HEK293 (cell line): Measurements from ENCODE around the gene NUCKS1.

ENCODE experiments used
- CTCF ChIA-PET: fragments of 350-600 bp; formaldehyde crosslinking; extraction: SDS; loops from one replicate; lab custom pipeline; 2021; ENCODE audit warnings: antibody characterized with exemption; lab: Yijun Ruan, JAX
- POLR2A ChIA-PET: fragments of 300-600 bp; formaldehyde crosslinking; extraction: SDS; loops from one replicate; lab custom pipeline; 2020; ENCODE audit warnings: antibody characterized with exemption, inconsistent platforms; lab: Yijun Ruan, JAX
- H3K27ac ChIP-seq: fragments of 200-500 bp; sonication (Bioruptor generic); 2 replicates; pipeline ENCODE4 v1.5.1; 2014; ENCODE audit warnings: low read depth, low read length, control low read depth, inconsistent platforms; ENCODE audit errors: extremely low read depth
- H3K36me3 ChIP-seq, 2 experiments: fragments of 200-500 bp in 1 of 2; sonication (Bioruptor generic) in 1 of 2; 1 replicate in 1 of 2; 2 replicates in 1 of 2; pipeline ENCODE4 v1.5.1; 2014 to 2017; ENCODE audit warnings: inconsistent platforms in 2 of 2, low read length in 2 of 2; ENCODE audit not compliant: control insufficient read depth in 2 of 2, insufficient read depth in 1 of 2
- H3K4me1 ChIP-seq: fragments of 200-500 bp; sonication (Bioruptor generic); 2 replicates; pipeline ENCODE4 v1.5.1; 2014; ENCODE audit warnings: mild to moderate bottlenecking, low read length, inconsistent platforms; ENCODE audit not compliant: control insufficient read depth, insufficient read depth
- H3K4me3 ChIP-seq: 2 replicates; pipeline ENCODE4 v1.5.1; 2011; ENCODE audit warnings: low read depth, mild to moderate bottlenecking, control low read depth, low read length, moderate library complexity
- H3K9me3 ChIP-seq: fragments of 200-500 bp; sonication (Bioruptor generic); 2 replicates; pipeline ENCODE4 v1.5.1; 2014; ENCODE audit warnings: low read depth, low read length, inconsistent platforms; ENCODE audit not compliant: control insufficient read depth, insufficient read depth
- KLF8 ChIP-seq: fragments of 450-650 bp; formaldehyde crosslinking; IDR thresholded peaks from 2 replicates; pipeline ENCODE4 v1.5.1; 2016; ENCODE audit warnings: missing biosample characterization, missing genetic modification characterization
- WT1 ChIP-seq: fragments of 450-650 bp; formaldehyde crosslinking; IDR thresholded peaks from 2 replicates; pipeline ENCODE4 v1.5.1; 2016; ENCODE audit warnings: missing biosample characterization, missing genetic modification characterization
- ZBTB1 ChIP-seq: fragments of 450-650 bp; formaldehyde crosslinking; IDR thresholded peaks from 2 replicates; pipeline ENCODE4 v1.5.1; 2016; ENCODE audit warnings: missing biosample characterization, missing genetic modification characterization
- ZBTB17 ChIP-seq: fragments of 450-650 bp; formaldehyde crosslinking; IDR thresholded peaks from 2 replicates; pipeline ENCODE4 v1.5.1; 2016; ENCODE audit warnings: missing biosample characterization, missing genetic modification characterization
- ZBTB48 ChIP-seq: fragments of 450-650 bp; formaldehyde crosslinking; IDR thresholded peaks from 2 replicates; pipeline ENCODE4 v1.5.1; 2016; ENCODE audit warnings: missing biosample characterization, missing genetic modification characterization
- ZFP3 ChIP-seq: fragments of 450-650 bp; formaldehyde crosslinking; IDR thresholded peaks from 2 replicates; pipeline ENCODE4 v1.5.1; 2016; ENCODE audit warnings: low read depth, missing biosample characterization, missing genetic modification characterization
- ZFP37 ChIP-seq: fragments of 450-650 bp; formaldehyde crosslinking; IDR thresholded peaks from 2 replicates; pipeline ENCODE4 v1.5.1; 2016; ENCODE audit warnings: missing biosample characterization, missing genetic modification characterization
- ZFP69B ChIP-seq: fragments of 450-650 bp; formaldehyde crosslinking; IDR thresholded peaks from 2 replicates; pipeline ENCODE4 v1.5.1; 2016; ENCODE audit warnings: missing biosample characterization, missing genetic modification characterization
- ZNF248 ChIP-seq: fragments of 450-650 bp; formaldehyde crosslinking; IDR thresholded peaks from 2 replicates; pipeline ENCODE4 v1.5.1; 2017; ENCODE audit warnings: missing biosample characterization, missing genetic modification characterization
- ZNF266 ChIP-seq: fragments of 450-650 bp; formaldehyde crosslinking; IDR thresholded peaks from 2 replicates; pipeline ENCODE4 v1.5.1; 2016; ENCODE audit warnings: missing biosample characterization, missing genetic modification characterization, low read depth
- ZNF37A ChIP-seq: fragments of 450-650 bp; IDR thresholded peaks from 2 replicates; pipeline ENCODE4 v1.5.1; 2018; ENCODE audit warnings: missing biosample characterization, missing genetic modification characterization
- ZNF404 ChIP-seq: fragments of 450-650 bp; formaldehyde crosslinking; IDR thresholded peaks from 2 replicates; pipeline ENCODE4 v1.5.1; 2017; ENCODE audit warnings: missing biosample characterization, missing genetic modification characterization
- ZNF585B ChIP-seq: fragments of 450-650 bp; formaldehyde crosslinking; IDR thresholded peaks from 2 replicates; pipeline ENCODE4 v1.5.1; 2016; ENCODE audit warnings: missing biosample characterization, missing genetic modification characterization
- ZNF600 ChIP-seq: fragments of 450-650 bp; formaldehyde crosslinking; IDR thresholded peaks from 2 replicates; pipeline ENCODE4 v1.5.1; 2016; ENCODE audit warnings: missing biosample characterization, missing genetic modification characterization
- ZNF76 ChIP-seq: fragments of 450-650 bp; formaldehyde crosslinking; IDR thresholded peaks from 2 replicates; pipeline ENCODE4; 2016; ENCODE audit warnings: low read depth, missing biosample characterization, missing genetic modification characterization, borderline replicate concordance
- ZNF776 ChIP-seq: fragments of 450-650 bp; formaldehyde crosslinking; IDR thresholded peaks from 2 replicates; pipeline ENCODE4 v1.5.0; 2017; ENCODE audit warnings: missing biosample characterization, missing genetic modification characterization, borderline replicate concordance
- ZNF785 ChIP-seq: fragments of 450-650 bp; formaldehyde crosslinking; IDR thresholded peaks from 2 replicates; pipeline ENCODE4 v1.5.1; 2016; ENCODE audit warnings: missing biosample characterization, missing genetic modification characterization
- ZXDB ChIP-seq: fragments of 450-650 bp; formaldehyde crosslinking; IDR thresholded peaks from 2 replicates; pipeline ENCODE4 v1.5.1; 2016; ENCODE audit warnings: missing biosample characterization, missing genetic modification characterization
- TF ChIP-seq, protein P1 (sequence below): fragments of 450-650 bp; formaldehyde crosslinking; IDR thresholded peaks from 2 replicates; pipeline ENCODE4 v1.5.1; 2016; ENCODE audit warnings: missing biosample characterization, missing genetic modification characterization, borderline replicate concordance
- TF ChIP-seq, protein P2 (sequence below): fragments of 450-650 bp; formaldehyde crosslinking; conservative IDR thresholded peaks from 2 replicates; pipeline ENCODE4 v1.5.1; 2016; ENCODE audit warnings: low read depth, missing biosample characterization, missing genetic modification characterization
- TF ChIP-seq, protein P3 (sequence below): fragments of 450-650 bp; formaldehyde crosslinking; IDR thresholded peaks from 2 replicates; pipeline ENCODE4 v1.5.1; 2017; ENCODE audit warnings: missing biosample characterization, missing genetic modification characterization
- TF ChIP-seq, protein P4 (sequence below): fragments of 450-650 bp; formaldehyde crosslinking; IDR thresholded peaks from 2 replicates; pipeline ENCODE4 v1.5.1; 2017; ENCODE audit warnings: missing biosample characterization, mild to moderate bottlenecking, missing genetic modification characterization, moderate library complexity

Gene NUCKS1

DNA sequence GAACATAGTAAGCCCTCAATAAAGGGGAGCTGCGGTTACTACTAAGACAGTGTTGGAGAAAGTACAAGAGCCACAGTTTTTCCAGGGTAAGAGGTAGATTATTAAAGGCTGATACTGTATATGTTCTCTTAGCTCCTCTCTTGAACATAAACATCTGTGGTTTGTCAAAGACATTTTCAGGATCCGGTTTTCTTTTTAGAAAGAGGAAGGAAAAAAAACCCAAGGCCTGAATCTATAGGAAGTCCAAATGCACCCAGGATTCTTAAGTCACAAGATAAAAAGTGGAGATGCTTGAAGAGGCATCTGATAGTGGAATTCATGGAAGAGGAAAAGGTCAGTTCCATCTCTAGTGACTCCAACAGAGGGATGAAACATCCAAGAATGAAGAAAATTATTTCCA is 45.1 kb downstream of the NUCKS1 start (continued):
- TF ChIP-seq, protein P1, sequence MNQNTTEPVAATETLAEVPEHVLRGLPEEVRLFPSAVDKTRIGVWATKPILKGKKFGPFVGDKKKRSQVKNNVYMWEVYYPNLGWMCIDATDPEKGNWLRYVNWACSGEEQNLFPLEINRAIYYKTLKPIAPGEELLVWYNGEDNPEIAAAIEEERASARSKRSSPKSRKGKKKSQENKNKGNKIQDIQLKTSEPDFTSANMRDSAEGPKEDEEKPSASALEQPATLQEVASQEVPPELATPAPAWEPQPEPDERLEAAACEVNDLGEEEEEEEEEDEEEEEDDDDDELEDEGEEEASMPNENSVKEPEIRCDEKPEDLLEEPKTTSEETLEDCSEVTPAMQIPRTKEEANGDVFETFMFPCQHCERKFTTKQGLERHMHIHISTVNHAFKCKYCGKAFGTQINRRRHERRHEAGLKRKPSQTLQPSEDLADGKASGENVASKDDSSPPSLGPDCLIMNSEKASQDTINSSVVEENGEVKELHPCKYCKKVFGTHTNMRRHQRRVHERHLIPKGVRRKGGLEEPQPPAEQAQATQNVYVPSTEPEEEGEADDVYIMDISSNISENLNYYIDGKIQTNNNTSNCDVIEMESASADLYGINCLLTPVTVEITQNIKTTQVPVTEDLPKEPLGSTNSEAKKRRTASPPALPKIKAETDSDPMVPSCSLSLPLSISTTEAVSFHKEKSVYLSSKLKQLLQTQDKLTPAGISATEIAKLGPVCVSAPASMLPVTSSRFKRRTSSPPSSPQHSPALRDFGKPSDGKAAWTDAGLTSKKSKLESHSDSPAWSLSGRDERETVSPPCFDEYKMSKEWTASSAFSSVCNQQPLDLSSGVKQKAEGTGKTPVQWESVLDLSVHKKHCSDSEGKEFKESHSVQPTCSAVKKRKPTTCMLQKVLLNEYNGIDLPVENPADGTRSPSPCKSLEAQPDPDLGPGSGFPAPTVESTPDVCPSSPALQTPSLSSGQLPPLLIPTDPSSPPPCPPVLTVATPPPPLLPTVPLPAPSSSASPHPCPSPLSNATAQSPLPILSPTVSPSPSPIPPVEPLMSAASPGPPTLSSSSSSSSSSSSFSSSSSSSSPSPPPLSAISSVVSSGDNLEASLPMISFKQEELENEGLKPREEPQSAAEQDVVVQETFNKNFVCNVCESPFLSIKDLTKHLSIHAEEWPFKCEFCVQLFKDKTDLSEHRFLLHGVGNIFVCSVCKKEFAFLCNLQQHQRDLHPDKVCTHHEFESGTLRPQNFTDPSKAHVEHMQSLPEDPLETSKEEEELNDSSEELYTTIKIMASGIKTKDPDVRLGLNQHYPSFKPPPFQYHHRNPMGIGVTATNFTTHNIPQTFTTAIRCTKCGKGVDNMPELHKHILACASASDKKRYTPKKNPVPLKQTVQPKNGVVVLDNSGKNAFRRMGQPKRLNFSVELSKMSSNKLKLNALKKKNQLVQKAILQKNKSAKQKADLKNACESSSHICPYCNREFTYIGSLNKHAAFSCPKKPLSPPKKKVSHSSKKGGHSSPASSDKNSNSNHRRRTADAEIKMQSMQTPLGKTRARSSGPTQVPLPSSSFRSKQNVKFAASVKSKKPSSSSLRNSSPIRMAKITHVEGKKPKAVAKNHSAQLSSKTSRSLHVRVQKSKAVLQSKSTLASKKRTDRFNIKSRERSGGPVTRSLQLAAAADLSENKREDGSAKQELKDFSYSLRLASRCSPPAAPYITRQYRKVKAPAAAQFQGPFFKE: no peak
- TF ChIP-seq WT1 (no peak), KLF8 (no peak), ZXDB (no peak), ZFP37 (no peak), ZNF37A (tag by site-specific recombination) (no peak), ZNF785 (tag by site-specific recombination) (no peak)
- TF ChIP-seq, protein P2, sequence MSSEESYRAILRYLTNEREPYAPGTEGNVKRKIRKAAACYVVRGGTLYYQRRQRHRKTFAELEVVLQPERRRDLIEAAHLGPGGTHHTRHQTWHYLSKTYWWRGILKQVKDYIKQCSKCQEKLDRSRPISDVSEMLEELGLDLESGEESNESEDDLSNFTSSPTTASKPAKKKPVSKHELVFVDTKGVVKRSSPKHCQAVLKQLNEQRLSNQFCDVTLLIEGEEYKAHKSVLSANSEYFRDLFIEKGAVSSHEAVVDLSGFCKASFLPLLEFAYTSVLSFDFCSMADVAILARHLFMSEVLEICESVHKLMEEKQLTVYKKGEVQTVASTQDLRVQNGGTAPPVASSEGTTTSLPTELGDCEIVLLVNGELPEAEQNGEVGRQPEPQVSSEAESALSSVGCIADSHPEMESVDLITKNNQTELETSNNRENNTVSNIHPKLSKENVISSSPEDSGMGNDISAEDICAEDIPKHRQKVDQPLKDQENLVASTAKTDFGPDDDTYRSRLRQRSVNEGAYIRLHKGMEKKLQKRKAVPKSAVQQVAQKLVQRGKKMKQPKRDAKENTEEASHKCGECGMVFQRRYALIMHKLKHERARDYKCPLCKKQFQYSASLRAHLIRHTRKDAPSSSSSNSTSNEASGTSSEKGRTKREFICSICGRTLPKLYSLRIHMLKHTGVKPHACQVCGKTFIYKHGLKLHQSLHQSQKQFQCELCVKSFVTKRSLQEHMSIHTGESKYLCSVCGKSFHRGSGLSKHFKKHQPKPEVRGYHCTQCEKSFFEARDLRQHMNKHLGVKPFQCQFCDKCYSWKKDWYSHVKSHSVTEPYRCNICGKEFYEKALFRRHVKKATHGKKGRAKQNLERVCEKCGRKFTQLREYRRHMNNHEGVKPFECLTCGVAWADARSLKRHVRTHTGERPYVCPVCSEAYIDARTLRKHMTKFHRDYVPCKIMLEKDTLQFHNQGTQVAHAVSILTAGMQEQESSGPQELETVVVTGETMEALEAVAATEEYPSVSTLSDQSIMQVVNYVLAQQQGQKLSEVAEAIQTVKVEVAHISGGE: no peak
- TF ChIP-seq, protein P3, sequence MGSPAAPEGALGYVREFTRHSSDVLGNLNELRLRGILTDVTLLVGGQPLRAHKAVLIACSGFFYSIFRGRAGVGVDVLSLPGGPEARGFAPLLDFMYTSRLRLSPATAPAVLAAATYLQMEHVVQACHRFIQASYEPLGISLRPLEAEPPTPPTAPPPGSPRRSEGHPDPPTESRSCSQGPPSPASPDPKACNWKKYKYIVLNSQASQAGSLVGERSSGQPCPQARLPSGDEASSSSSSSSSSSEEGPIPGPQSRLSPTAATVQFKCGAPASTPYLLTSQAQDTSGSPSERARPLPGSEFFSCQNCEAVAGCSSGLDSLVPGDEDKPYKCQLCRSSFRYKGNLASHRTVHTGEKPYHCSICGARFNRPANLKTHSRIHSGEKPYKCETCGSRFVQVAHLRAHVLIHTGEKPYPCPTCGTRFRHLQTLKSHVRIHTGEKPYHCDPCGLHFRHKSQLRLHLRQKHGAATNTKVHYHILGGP (tag by site-specific recombination): no peak

DNA sequence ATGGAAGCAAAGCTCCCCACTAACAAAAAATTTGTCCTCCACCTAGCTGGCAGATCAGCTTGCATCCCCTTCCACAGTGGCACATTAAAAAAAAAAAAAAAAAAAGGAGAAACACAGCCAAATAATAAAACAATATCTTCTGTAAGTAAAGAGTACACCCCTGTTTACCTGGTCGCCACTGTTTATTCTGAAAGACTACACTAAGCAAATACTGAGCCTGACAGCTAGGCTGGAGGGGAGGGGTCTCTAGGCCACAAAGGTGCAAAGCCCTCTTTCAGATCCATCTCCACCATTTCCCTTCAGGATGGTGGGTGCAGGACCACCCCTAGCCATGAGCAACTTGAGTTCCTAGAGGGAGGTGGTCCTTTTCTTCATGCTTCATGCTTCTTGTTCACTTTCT is 46.9 kb downstream of the NUCKS1 start:
- peaks cover 0 to 35% of the 10 kb centered on the region in 2 experiments; a peak in 2 of 3 replicates for H3K36me3 ChIP-seq
- no peaks in the 10 kb centered on the region for H3K9me3 ChIP-seq
- ChIA-PET CTCF (interaction anchor here (0.6 to 6.0 kb wide), 7 partner anchors 8 to 274 kb away, joined by 3 to 41 read pairs (median 5); no protein-coding TSS in a partner anchor), POLR2A (interaction anchor here (0.6 to 0.7 kb wide), 2 partner anchors 26 to 42 kb away, joined by 5 to 6 read pairs; no protein-coding TSS in a partner anchor)
- no peak overlapping the region for H3K27ac ChIP-seq
- H3K4me1 ChIP-seq: 0 out of 2 replicates have a peak, but pooled peaks cover 4% of the 10 kb centered on the region
- no peak overlapping the region for H3K4me3 ChIP-seq
- no peak for TF ChIP-seq ZNF266 (tag by site-specific recombination)
- TF ChIP-seq ZBTB17 (tag by site-specific recombination): 0 out of 2 replicates have a peak, but pooled peaks have one; percentile 27

DNA sequence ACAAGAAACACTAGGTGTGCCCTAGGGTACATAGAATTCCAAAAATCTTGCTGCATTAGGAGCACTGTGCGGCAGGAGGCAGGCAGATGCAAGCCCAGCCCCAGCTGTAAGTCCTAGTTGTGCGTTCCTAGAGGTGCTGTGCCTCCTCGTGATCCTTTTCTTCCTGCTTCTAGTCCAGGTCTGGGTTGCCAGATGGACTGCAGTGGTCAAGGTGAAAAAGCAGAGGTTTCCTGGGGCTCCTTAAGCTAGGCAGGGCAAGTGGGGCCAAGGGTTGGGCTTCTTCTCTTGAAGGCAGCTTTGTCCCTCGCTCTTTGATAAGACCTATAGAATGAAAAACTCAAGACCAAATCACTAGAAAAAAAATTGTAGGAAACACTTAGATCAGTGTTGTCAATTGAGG is 48.1 kb downstream of the NUCKS1 start:
- ChIA-PET CTCF (interaction anchor here (0.7 to 6.0 kb wide), 7 partner anchors 10 to 440 kb away, joined by 3 to 41 read pairs (median 6); no protein-coding TSS in a partner anchor), POLR2A (interaction anchor here (0.7 kb wide), 1 partner anchor 73 kb away, joined by 5 read pairs; no protein-coding TSS in a partner anchor)
- no peak for TF ChIP-seq ZFP69B (tag by site-specific recombination)
- TF ChIP-seq, protein P4, sequence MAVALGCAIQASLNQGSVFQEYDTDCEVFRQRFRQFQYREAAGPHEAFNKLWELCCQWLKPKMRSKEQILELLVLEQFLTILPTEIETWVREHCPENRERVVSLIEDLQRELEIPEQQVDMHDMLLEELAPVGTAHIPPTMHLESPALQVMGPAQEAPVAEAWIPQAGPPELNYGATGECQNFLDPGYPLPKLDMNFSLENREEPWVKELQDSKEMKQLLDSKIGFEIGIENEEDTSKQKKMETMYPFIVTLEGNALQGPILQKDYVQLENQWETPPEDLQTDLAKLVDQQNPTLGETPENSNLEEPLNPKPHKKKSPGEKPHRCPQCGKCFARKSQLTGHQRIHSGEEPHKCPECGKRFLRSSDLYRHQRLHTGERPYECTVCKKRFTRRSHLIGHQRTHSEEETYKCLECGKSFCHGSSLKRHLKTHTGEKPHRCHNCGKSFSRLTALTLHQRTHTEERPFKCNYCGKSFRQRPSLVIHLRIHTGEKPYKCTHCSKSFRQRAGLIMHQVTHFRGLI (tag by site-specific recombination): no peak
- TF ChIP-seq ZNF404 (tag by site-specific recombination): no peak
- no peak for TF ChIP-seq ZFP37
- TF ChIP-seq ZNF600 (tag by site-specific recombination): no peak
- no peak for TF ChIP-seq ZNF248 (tag by site-specific recombination)
- TF ChIP-seq ZNF76 (tag by site-specific recombination): no peak
- TF ChIP-seq ZNF585B (tag by site-specific recombination): no peak
- no peak for TF ChIP-seq ZBTB1 (tag by site-specific recombination)
- no peak for TF ChIP-seq ZBTB48 (tag by site-specific recombination)
- no peak for TF ChIP-seq ZNF776 (tag by site-specific recombination)
- no peak for TF ChIP-seq ZFP3 (tag by site-specific recombination)
- TF ChIP-seq ZNF785 (tag by site-specific recombination): no peak
- Histone ChIP-seq H3K9me3 (no peaks in the 10 kb centered on the region), H3K4me3 (no peak overlapping the region), H3K4me1 (0 out of 2 replicates have a peak, but pooled peaks cover 4% of the 10 kb centered on the region), H3K36me3 (peaks cover 0 to 26% of the 10 kb centered on the region in 2 experiments; a peak in 2 of 3 replicates), H3K27ac (no peak overlapping the region)
